ENCODE measurements around the gene LPA.

Gene LPA

GRCh38 chr6:160487116-160487515 is 177.0 kb downstream of the LPA start:
- H3K27me3 ChIP-seq (replicated peaks), result no peaks in the 10 kb centered on the region
- H3K27ac ChIP-seq, result no peak overlapping the region
- no peaks in the 10 kb centered on the region for H3K36me3 ChIP-seq (replicated peaks)
- no peak for TF ChIP-seq CTCF (IDR thresholded peaks at IDR 0.05; ENCODE audit: low read depth, low read length, missing control alignments)
- H3K4me3 ChIP-seq (ENCODE audit: low read depth, low read length), result no peak overlapping the region
- in situ Hi-C loops (cut with HindIII; ENCODE audit: low pct_ligation_motif_present, low sequenced_read_pairs), result no loop called here
- no peak for DNase-seq

Measured in brain microvascular endothelial cell (primary cell).